ENCODE results near the gene FRMD1. TPM values are rescaled to one million over a fixed set of nuclear protein-coding genes. Genes with fewer than 3 reads are reported as not detected.

FRMD1 gene
- total RNA-seq, 1 experiment from 2014 or later = not detected

DNA sequence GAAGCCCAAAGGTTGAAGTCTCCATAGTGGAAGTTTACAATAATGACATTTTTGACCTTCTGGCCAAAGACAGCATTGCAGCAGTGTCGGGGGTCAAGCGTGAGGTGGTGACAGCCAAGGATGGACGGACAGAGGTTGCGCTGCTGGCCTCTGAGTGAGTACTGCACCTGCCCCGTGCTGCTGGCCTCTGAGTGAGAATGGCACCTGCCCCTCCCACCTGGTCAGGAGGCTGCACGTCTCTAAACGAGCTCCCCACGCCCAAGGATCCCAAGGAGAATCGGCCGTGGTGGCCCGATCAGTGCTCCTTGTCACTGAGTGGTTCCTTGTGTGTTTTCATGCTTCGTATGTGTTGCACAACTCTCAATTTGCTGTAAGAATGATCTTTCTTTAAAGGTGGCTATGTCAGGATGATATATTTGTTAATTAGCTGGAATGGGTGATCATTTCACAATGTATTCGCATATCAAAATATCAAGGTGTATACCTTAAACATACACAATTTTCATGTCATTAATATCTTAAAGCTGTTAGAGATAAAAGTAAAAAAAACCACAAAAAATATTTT is 40.4 kb downstream of the FRMD1 start:
- no peak for TF ChIP-seq CEBPB (IDR thresholded peaks at IDR 0.05; ENCODE audit: low read depth)
- no peak for TF ChIP-seq YY1 (IDR thresholded peaks at IDR 0.05; ENCODE audit: extremely low read depth, insufficient replicate concordance, low read depth, low read length)
- TF ChIP-seq EZH2phosphoT487 (IDR thresholded peaks at IDR 0.05; ENCODE audit: borderline replicate concordance) = no peak
- ChIA-PET POLR2A (no interaction called here), RAD21 (ENCODE audit: low non-redundant PET in 1 of 2, low total read pairs in 2 of 2, uncharacterized antibody in 2 of 2, unreplicated experiment in 2 of 2) (no interaction called here), CTCF (interaction anchor here (0.5 kb wide), 1 partner anchor 8 kb away, joined by 3 read pairs; no protein-coding TSS in a partner anchor)
- Histone ChIP-seq H3K4me1 (ENCODE audit: control insufficient read depth in 1 of 2, insufficient read depth in 2 of 2, low read length in 2 of 2) (peaks cover 0 to 19% of the 10 kb centered on the region in 2 experiments; a peak in 3 of 4 replicates), H3K9me2 (ENCODE audit: insufficient read depth) (no peaks in the 10 kb centered on the region), H3K4me3 (replicated peaks in 1 of 2; ENCODE audit: low read depth in 1 of 2, low read length in 2 of 2) (no peak overlapping the region), H3K9me3 (ENCODE audit: control insufficient read depth in 1 of 2, insufficient read depth in 1 of 2, low read depth in 1 of 2, low read length in 2 of 2) (no peaks in the 10 kb centered on the region), H3K36me3 (ENCODE audit: control insufficient read depth in 1 of 2, insufficient read depth in 2 of 2, low read length in 2 of 2) (no peaks in the 10 kb centered on the region), H3K9ac (ENCODE audit: low read length) (no peak overlapping the region), H3K79me2 (ENCODE audit: insufficient read depth, low read length) (no peaks in the 10 kb centered on the region), H3K4me2 (ENCODE audit: low read length) (no peak overlapping the region), H3K27ac (ENCODE audit: low read depth, low read length) (no peak overlapping the region), H4K20me1 (ENCODE audit: insufficient read depth) (no peaks in the 10 kb centered on the region), H3K27me3 (ENCODE audit: insufficient read depth, low read length) (peaks cover 6% of the 10 kb centered on the region; the same call in 1 of the 2 replicates), H2AFZ (ENCODE audit: low read depth, low read length, poor library complexity, severe bottlenecking) (no peak overlapping the region)
- no peak for DNase-seq (ENCODE audit: low read depth, low spot score)
- ATAC-seq = no peak
- intact Hi-C loops (cut with micrococcal nuclease) = no loop called here
- BruUV-seq (replicated peaks) = no TSS peak

DNA sequence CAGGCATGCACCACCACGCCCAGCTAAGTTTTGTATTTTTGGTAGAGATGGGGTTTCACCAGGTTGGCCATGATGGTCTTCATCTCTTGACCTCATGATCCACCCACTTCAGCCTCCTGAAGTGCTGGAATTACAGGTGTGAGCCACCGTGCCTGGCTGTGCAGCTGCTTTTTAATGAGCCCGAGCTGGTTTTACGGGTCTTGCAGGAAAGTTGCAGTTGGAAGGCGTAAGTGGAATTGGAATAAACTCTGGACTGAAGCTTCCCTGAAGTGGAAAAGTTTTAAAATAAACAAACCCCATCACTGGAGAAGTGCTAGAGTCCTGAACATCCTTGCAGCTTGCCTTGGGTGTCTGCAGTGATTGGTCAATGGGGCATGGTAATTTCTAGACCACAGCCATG is 41.2 kb downstream of the FRMD1 start:
- ChIA-PET RAD21 (ENCODE audit: low non-redundant PET in 1 of 2, low total read pairs in 2 of 2, uncharacterized antibody in 2 of 2, unreplicated experiment in 2 of 2) (no interaction called here), POLR2A (no interaction called here), CTCF (interaction anchor here (0.5 kb wide), 1 partner anchor 9 kb away, joined by 3 read pairs; no protein-coding TSS in a partner anchor)
- Histone ChIP-seq H3K79me2 (ENCODE audit: insufficient read depth, low read length) (no peaks in the 10 kb centered on the region), H4K20me1 (ENCODE audit: insufficient read depth) (no peaks in the 10 kb centered on the region), H3K4me2 (ENCODE audit: low read length) (no peak overlapping the region), H3K27ac (ENCODE audit: low read depth, low read length) (no peak overlapping the region), H3K9me3 (ENCODE audit: control insufficient read depth in 1 of 2, insufficient read depth in 1 of 2, low read depth in 1 of 2, low read length in 2 of 2) (no peaks in the 10 kb centered on the region), H3K27me3 (ENCODE audit: insufficient read depth, low read length) (peaks cover 6% of the 10 kb centered on the region; the same call in 1 of the 2 replicates), H3K36me3 (ENCODE audit: control insufficient read depth in 1 of 2, insufficient read depth in 2 of 2, low read length in 2 of 2) (no peaks in the 10 kb centered on the region), H3K4me3 (replicated peaks in 1 of 2; ENCODE audit: low read depth in 1 of 2, low read length in 2 of 2) (no peak overlapping the region), H3K4me1 (ENCODE audit: control insufficient read depth in 1 of 2, insufficient read depth in 2 of 2, low read length in 2 of 2) (peaks cover 0 to 19% of the 10 kb centered on the region in 2 experiments; a peak in 3 of 4 replicates), H2AFZ (ENCODE audit: low read depth, low read length, poor library complexity, severe bottlenecking) (no peak overlapping the region), H3K9ac (ENCODE audit: low read length) (no peak overlapping the region), H3K9me2 (ENCODE audit: insufficient read depth) (no peaks in the 10 kb centered on the region)
- no peak for ATAC-seq
- TF ChIP-seq MAX (IDR thresholded peaks at IDR 0.05) (no peak), SP1 (IDR thresholded peaks at IDR 0.05; ENCODE audit: low read depth) (no peak), ZNF274 (IDR thresholded peaks at IDR 0.05; ENCODE audit: low read depth, low read length) (no peak), ATF3 (IDR thresholded peaks at IDR 0.05) (no peak), CTCF (IDR thresholded peaks at IDR 0.05 in 2 of 3, conservative IDR thresholded peaks at IDR 0.05 in 1 of 3; ENCODE audit: borderline replicate concordance in 1 of 3, insufficient read depth in 1 of 3, low read depth in 2 of 3, low read length in 2 of 3) (no peak), TCF7L2 (IDR thresholded peaks at IDR 0.05; ENCODE audit: borderline replicate concordance, extremely low read depth, insufficient read depth, insufficient read length) (no peak), EZH2phosphoT487 (IDR thresholded peaks at IDR 0.05; ENCODE audit: borderline replicate concordance) (no peak), RAD21 (IDR thresholded peaks at IDR 0.05; ENCODE audit: low read depth) (no peak), YY1 (IDR thresholded peaks at IDR 0.05; ENCODE audit: extremely low read depth, insufficient replicate concordance, low read depth, low read length) (no peak), POLR2A (IDR thresholded peaks at IDR 0.05; ENCODE audit: borderline replicate concordance, extremely low read depth, insufficient read depth, insufficient read length) (no peak), ZBTB33 (IDR thresholded peaks at IDR 0.05; ENCODE audit: extremely low read depth, insufficient replicate concordance, low read length) (no peak), ZFX (IDR thresholded peaks at IDR 0.05) (no peak), CEBPB (IDR thresholded peaks at IDR 0.05; ENCODE audit: low read depth) (no peak), FOSL1 (IDR thresholded peaks at IDR 0.05; ENCODE audit: low read depth) (no peak), POLR2AphosphoS5 (IDR thresholded peaks at IDR 0.05; ENCODE audit: low read depth, low read length) (no peak), CBX3 (IDR thresholded peaks at IDR 0.05; ENCODE audit: low read depth) (no peak)
- DNase-seq (ENCODE audit: low read depth, low spot score) = no peak
- BruUV-seq (replicated peaks) = no TSS peak
- intact Hi-C loops (cut with micrococcal nuclease) = no loop called here

All from HCT116 (cell line).